OCI-LY1 (cell line): Measurements from ENCODE around the gene ARHGEF2.

Experiments
- H2AFZ ChIP-seq: fragments of 200-600 bp; sonication (generic), shearing (Covaris generic); 2 replicates; pipeline ENCODE4 v1.6.0; 2014; ENCODE audit warnings: antibody characterized with exemption, mild to moderate bottlenecking, low read length
- H3F3A ChIP-seq: fragments of 200-600 bp; sonication (generic), shearing (Covaris generic); 2 replicates; pipeline ENCODE4 v1.6.0; 2014; ENCODE audit warnings: mild to moderate bottlenecking, antibody characterized with exemption, low read length, moderate library complexity; ENCODE audit not compliant: insufficient read depth
- H3K27ac ChIP-seq: fragments of 200-600 bp; sonication (generic); 2 replicates; pipeline ENCODE4 v1.5.1; 2014; ENCODE audit warnings: low read length, mixed run types, mild to moderate bottlenecking, low read depth; ENCODE audit not compliant: poor library complexity, severe bottlenecking
- H3K27me3 ChIP-seq: fragments of 200-600 bp; sonication (generic); 2 replicates; pipeline ENCODE4 v1.6.0; 2014; ENCODE audit warnings: antibody characterized with exemption, mild to moderate bottlenecking, low read length, moderate library complexity; ENCODE audit not compliant: insufficient read depth
- H3K36me3 ChIP-seq: fragments of 200-600 bp; sonication (generic); 2 replicates; pipeline ENCODE4 v1.6.1; 2014; ENCODE audit warnings: mild to moderate bottlenecking, antibody characterized with exemption, low read length, moderate library complexity, mixed read lengths; ENCODE audit not compliant: insufficient read depth
- H3K4me1 ChIP-seq: fragments of 200-600 bp; sonication (generic); 2 replicates; pipeline ENCODE4 v1.5.1; 2014; ENCODE audit warnings: mild to moderate bottlenecking, low read length, moderate library complexity; ENCODE audit not compliant: insufficient read depth, severe bottlenecking
- H3K4me2 ChIP-seq: fragments of 200-600 bp; sonication (generic), shearing (Covaris generic); 2 replicates; pipeline ENCODE4 v1.6.1; 2014; ENCODE audit warnings: low read length
- H3K4me3 ChIP-seq: fragments of 200-600 bp; sonication (generic); 2 replicates; pipeline ENCODE4 v1.5.1; 2014; ENCODE audit warnings: low read length, low read depth, mild to moderate bottlenecking, mixed read lengths; ENCODE audit not compliant: poor library complexity, severe bottlenecking
- H3K79me2 ChIP-seq: fragments of 200-600 bp; shearing (Covaris generic); 2 replicates; pipeline ENCODE4 v1.6.1; 2016; ENCODE audit warnings: mixed run types, low read length, mixed read lengths; ENCODE audit not compliant: insufficient read depth
- H3K9ac ChIP-seq: fragments of 200-600 bp; sonication (generic), shearing (Covaris generic); 2 replicates; pipeline ENCODE4 v1.6.1; 2014; ENCODE audit warnings: mild to moderate bottlenecking, low read length, mixed read lengths
- H3K9me2 ChIP-seq: fragments of 200-600 bp; sonication (generic), shearing (Covaris generic); 2 replicates; pipeline ENCODE4 v1.6.1; 2014; ENCODE audit warnings: low read depth, mild to moderate bottlenecking, low read length, mixed read lengths
- H3K9me3 ChIP-seq: fragments of 200-600 bp; shearing (Covaris generic); 2 replicates; pipeline ENCODE4 v1.6.1; 2014; ENCODE audit warnings: low read length, mixed read lengths
- H4K20me1 ChIP-seq: fragments of 200-600 bp; sonication (generic), shearing (Covaris generic); 2 replicates; pipeline ENCODE4 v1.6.0; 2016; ENCODE audit warnings: mild to moderate bottlenecking, low read length; ENCODE audit not compliant: insufficient read depth
- EZH2 ChIP-seq: fragments of 200-600 bp; sonication (generic), shearing (Covaris generic); IDR thresholded peaks from 2 replicates; pipeline ENCODE4 v1.8.0; 2017; ENCODE audit warnings: borderline replicate concordance, mixed run types, mild to moderate bottlenecking, antibody characterized with exemption, low read length, moderate library complexity, mixed read lengths
- TF ChIP-seq, protein P1 (sequence below): fragments of 200-600 bp; sonication (generic), shearing (Covaris generic); IDR thresholded peaks from 2 replicates; pipeline ENCODE4 v1.5.1; 2017; ENCODE audit warnings: mild to moderate bottlenecking, antibody characterized with exemption, low read length, moderate library complexity, mixed read lengths

Gene ARHGEF2

DNA sequence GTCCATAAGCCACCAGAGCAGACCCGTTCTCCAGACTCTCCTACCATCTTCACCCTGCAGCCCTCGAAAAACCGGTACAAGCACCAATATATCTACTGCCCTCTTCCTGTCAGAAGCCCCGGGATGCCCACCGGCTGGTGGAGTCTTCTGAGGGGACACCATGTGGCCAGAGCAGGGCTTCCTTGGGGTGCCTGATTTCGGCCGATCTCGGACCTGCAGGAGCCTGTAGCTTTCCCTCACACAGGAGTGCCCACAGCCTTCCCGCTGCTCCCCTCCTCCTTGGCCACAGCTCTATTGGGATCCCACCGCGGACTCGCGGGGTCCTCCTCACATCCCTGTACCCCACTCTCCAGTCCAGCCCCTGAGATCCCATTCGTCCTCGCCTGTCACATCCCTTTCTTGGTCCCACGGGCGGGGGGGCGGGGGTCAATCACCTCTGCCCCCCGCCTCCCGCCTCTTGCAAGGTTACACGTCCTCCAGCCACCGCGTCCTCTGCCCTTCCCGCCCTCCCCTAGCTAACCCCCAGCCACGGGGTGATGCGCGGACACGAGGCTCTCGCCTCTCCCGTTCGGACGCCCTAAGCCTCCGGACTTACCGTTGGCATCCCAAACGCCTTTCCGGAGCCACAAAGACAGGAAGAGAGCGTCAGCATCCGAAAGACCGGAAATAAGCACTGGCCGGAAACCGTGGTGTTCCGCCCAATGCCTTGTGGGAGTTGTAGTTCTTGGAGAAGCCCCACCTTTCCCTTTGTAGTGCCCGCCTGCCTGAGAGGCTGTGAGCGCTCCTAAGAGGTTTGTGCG lies 42.1 kb upstream of the ARHGEF2 start, which contains the start of gene SSR2:
SSR2 (minus strand) TSS at position 659 of the 800 bp plus-strand sequence. CDS start 784 bp downstream, outside the sequence.
- H2AFZ ChIP-seq = peak within 1 kb of the TSS; percentile 99
- TF ChIP-seq, protein P1, sequence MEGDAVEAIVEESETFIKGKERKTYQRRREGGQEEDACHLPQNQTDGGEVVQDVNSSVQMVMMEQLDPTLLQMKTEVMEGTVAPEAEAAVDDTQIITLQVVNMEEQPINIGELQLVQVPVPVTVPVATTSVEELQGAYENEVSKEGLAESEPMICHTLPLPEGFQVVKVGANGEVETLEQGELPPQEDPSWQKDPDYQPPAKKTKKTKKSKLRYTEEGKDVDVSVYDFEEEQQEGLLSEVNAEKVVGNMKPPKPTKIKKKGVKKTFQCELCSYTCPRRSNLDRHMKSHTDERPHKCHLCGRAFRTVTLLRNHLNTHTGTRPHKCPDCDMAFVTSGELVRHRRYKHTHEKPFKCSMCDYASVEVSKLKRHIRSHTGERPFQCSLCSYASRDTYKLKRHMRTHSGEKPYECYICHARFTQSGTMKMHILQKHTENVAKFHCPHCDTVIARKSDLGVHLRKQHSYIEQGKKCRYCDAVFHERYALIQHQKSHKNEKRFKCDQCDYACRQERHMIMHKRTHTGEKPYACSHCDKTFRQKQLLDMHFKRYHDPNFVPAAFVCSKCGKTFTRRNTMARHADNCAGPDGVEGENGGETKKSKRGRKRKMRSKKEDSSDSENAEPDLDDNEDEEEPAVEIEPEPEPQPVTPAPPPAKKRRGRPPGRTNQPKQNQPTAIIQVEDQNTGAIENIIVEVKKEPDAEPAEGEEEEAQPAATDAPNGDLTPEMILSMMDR = no peak; the same call in 1 of the 2 replicates
- no peak for TF ChIP-seq EZH2
- no peak within 1 kb of the TSS for H3K27ac ChIP-seq
- H3K4me3 ChIP-seq = peak within 1 kb of the TSS; percentile 88
- H3K4me2 ChIP-seq = peak within 1 kb of the TSS; percentile 94
- H3K9ac ChIP-seq = peak within 1 kb of the TSS; percentile 83
- no peaks in the 10 kb centered on the region for H3F3A ChIP-seq
- H3K9me3 ChIP-seq = no peaks in the 10 kb centered on the region
- H3K9me2 ChIP-seq = no peaks in the 10 kb centered on the region
- H4K20me1 ChIP-seq = no peaks in the 10 kb centered on the region
- no peaks in the 10 kb centered on the region for H3K27me3 ChIP-seq
- peaks cover 12% of the 10 kb centered on the region for H3K4me1 ChIP-seq
- peaks cover 36% of the 10 kb centered on the region for H3K36me3 ChIP-seq
- peaks cover 10% of the 10 kb centered on the region for H3K79me2 ChIP-seq

DNA sequence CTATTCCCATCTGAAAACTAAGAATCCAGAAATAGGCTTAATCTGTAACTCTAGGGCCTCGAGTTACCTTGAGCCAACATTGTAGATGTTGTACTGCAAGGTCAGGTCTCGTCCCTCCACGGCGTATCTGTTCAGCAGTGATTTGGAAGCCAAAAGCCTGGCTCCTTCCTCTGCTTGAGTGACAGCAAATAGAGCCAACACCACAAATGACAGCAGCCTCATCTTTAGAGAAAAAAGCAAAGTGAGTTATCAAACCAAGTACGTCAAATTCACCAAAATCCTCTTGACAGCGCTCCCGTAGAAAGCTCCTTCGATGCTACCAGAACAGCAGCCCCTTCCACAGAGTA lies 41.6 kb upstream of the ARHGEF2 start:
- Histone ChIP-seq H3K79me2 (peaks cover 10% of the 10 kb centered on the region), H3K4me1 (peaks cover 12% of the 10 kb centered on the region), H3K27me3 (no peaks in the 10 kb centered on the region), H3K9ac (peak overlapping the region; percentile 83), H3K36me3 (peaks cover 39% of the 10 kb centered on the region), H3F3A (no peaks in the 10 kb centered on the region), H4K20me1 (no peaks in the 10 kb centered on the region), H3K9me2 (no peaks in the 10 kb centered on the region), H3K4me2 (peak overlapping the region; percentile 94), H3K4me3 (peak overlapping the region; percentile 88), H2AFZ (no peak overlapping the region), H3K9me3 (no peaks in the 10 kb centered on the region), H3K27ac (no peak overlapping the region)
- TF ChIP-seq, protein P1 = no peak
- TF ChIP-seq EZH2 = no peak

DNA sequence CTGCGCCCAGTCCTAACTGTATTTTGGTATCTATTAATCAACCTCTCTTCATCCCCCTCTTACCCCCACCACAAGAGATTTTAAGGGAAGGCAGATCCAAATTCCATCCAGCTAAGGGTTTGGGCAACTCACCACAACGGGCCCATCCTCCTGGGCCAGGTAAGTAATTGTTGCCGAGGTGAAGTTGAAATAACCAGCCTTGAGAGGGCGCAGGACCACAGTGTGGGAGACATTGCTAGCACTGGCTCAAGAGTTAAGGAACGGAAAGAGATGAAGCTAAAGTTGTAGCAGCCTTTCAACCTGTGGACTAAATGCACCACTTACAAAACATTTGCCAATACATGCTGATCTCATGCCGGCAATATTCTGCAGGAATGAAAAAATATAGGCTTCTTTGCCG lies 36.5 kb upstream of the ARHGEF2 start:
- H3K4me2 ChIP-seq = no peak overlapping the region
- TF ChIP-seq, protein P1 = no peak
- TF ChIP-seq EZH2 = no peak
- H3K9me3 ChIP-seq = no peaks in the 10 kb centered on the region
- no peak overlapping the region for H3K9ac ChIP-seq
- no peak overlapping the region for H3K4me3 ChIP-seq
- no peaks in the 10 kb centered on the region for H3K27me3 ChIP-seq
- no peaks in the 10 kb centered on the region for H3F3A ChIP-seq
- H2AFZ ChIP-seq = no peak overlapping the region
- H3K9me2 ChIP-seq = no peaks in the 10 kb centered on the region
- H4K20me1 ChIP-seq = no peaks in the 10 kb centered on the region
- peaks cover 12% of the 10 kb centered on the region for H3K4me1 ChIP-seq
- H3K36me3 ChIP-seq = peaks cover 89% of the 10 kb centered on the region
- H3K79me2 ChIP-seq = peaks cover 4% of the 10 kb centered on the region
- no peak overlapping the region for H3K27ac ChIP-seq
